K562 (cell line): ENCODE measurements around the gene CFP. TPM values are rescaled to one million over a fixed set of nuclear protein-coding genes. Genes with fewer than 3 reads are reported as not detected.

Experiments used
- BCOR ChIP-seq: fragments of 450-650 bp; IDR thresholded peaks from 2 replicates; pipeline ENCODE4 v1.6.1; 2016
- DNMT1 ChIP-seq: fragments of 450-650 bp; IDR thresholded peaks from 2 replicates; pipeline ENCODE4 v1.6.1; 2016; ENCODE audit warnings: antibody characterized with exemption, mild to moderate bottlenecking
- IRF2 ChIP-seq: sonication (generic); formaldehyde crosslinking; IDR thresholded peaks from 2 replicates; pipeline ENCODE4 v1.8.1; 2022; ENCODE audit warnings: mild to moderate bottlenecking, missing genetic modification reagents
- KAT2B ChIP-seq: IDR thresholded peaks from one replicate; pipeline ENCODE4 v1.6.1; 2012; ENCODE audit warnings: low read depth, mild to moderate bottlenecking, control low read depth, inconsistent platforms, low read length, moderate library complexity
- MCM7 ChIP-seq, 2 experiments: fragments of 450-650 bp; IDR thresholded peaks; 2 replicates each; pipeline ENCODE4 v1.6.1; 2016 to 2018
- MEF2D ChIP-seq: conservative IDR thresholded peaks from 2 replicates; pipeline ENCODE4 v1.6.1; 2016; ENCODE audit warnings: low read depth, missing genetic modification characterization, missing compliant biosample characterization
- MYC ChIP-seq, 2 experiments: fragments of 250-450 bp in 1 of 2; sonication (Bioruptor Pico) in 1 of 2; IDR thresholded peaks; 2 replicates each; pipeline versions ENCODE4 v1.5.1 to v1.6.1; 2012 to 2021; ENCODE audit warnings: low read depth in 2 of 2, borderline replicate concordance in 1 of 2, improper control_type of control experiment in 1 of 2, low read length in 1 of 2, mild to moderate bottlenecking in 1 of 2, moderate library complexity in 1 of 2
- SETDB1 ChIP-seq: IDR thresholded peaks from one replicate; pipeline ENCODE4 v1.6.1; 2012; ENCODE audit warnings: low read length, control low read depth, inconsistent platforms
- TEAD1 ChIP-seq, 2 experiments: fragments of 450-650 bp in 1 of 2; sonication (generic) in 1 of 2; formaldehyde crosslinking; IDR thresholded peaks; 2 replicates each; pipeline versions ENCODE4 v1.4.0 to v1.8.0; 2020 to 2022; ENCODE audit warnings: mild to moderate bottlenecking in 2 of 2, missing genetic modification reagents in 1 of 2
- THRAP3 ChIP-seq: fragments of 450-650 bp; IDR thresholded peaks from 2 replicates; pipeline ENCODE4 v1.6.1; 2016; ENCODE audit warnings: mild to moderate bottlenecking, inconsistent platforms, borderline replicate concordance
- ZEB2 ChIP-seq: fragments of 450-650 bp; IDR thresholded peaks from 2 replicates; pipeline ENCODE4 v1.6.1; 2016
- ZNF133 ChIP-seq: fragments of 250-450 bp; sonication (Bioruptor Pico); IDR thresholded peaks from 2 replicates; pipeline ENCODE4 v1.4.0; 2020; ENCODE audit warnings: mild to moderate bottlenecking
- ZNF224 ChIP-seq: sonication (generic); formaldehyde crosslinking; IDR thresholded peaks from 2 replicates; pipeline ENCODE4 v1.8.0; 2022; ENCODE audit warnings: mild to moderate bottlenecking, missing genetic modification reagents
- ZNF75A ChIP-seq: fragments of 450-650 bp; formaldehyde crosslinking; IDR thresholded peaks from 2 replicates; pipeline ENCODE4 v1.4.0; 2020; ENCODE audit warnings: mild to moderate bottlenecking
- polyA plus RNA-seq, 8 experiments: library from polyadenylated mRNA; depleted of rRNA in 4 of 8; stranded (reverse) in 5 of 8; unstranded in 3 of 8; fragments of >200 nt; fragmentation: Nextera tagmentation in 2 of 8; fragmentation: Illumina TruSeq in 1 of 8; extraction: Ambion mirVana in 2 of 8; extraction: Trizol in 1 of 8; gene quantifications; 2 replicates each; pipeline versions ENCODE4 v1.2.1 to v1.2.3, GENCODE V29; 2011 to 2014; ENCODE audit warnings: inconsistent platforms in 1 of 8, missing spikeins in 1 of 8
- total RNA-seq, 7 experiments: library from RNA; depleted of rRNA in 6 of 7; stranded (reverse); fragments of >200 nt in 6 of 7; fragmentation: Illumina TruSeq in 2 of 7; extraction: Trizol in 2 of 7; gene quantifications; 2 replicates each; pipeline versions ENCODE4 v1.2.1 to v1.2.3, GENCODE V29; 2011 to 2021; ENCODE audit warnings: low replicate concordance in 1 of 7
- TF ChIP-seq, protein P1 (sequence below), 2 experiments: fragments of 450-650 bp; IDR thresholded peaks; 2 replicates each; pipeline ENCODE4 v1.6.1; 2016; ENCODE audit warnings: mild to moderate bottlenecking in 2 of 2, borderline replicate concordance in 1 of 2, low read depth in 1 of 2, moderate library complexity in 1 of 2
- TF ChIP-seq, protein P2 (sequence below): fragments of 450-650 bp; IDR thresholded peaks from 2 replicates; pipeline ENCODE4 v1.6.1; 2018; ENCODE audit warnings: mild to moderate bottlenecking, low read depth; ENCODE audit not compliant: partially characterized antibody
- TF ChIP-seq, protein P3 (sequence below): fragments of 200-800 bp; sonication (Bioruptor generic); IDR thresholded peaks from 2 replicates; pipeline ENCODE4 v1.6.1; 2017; ENCODE audit warnings: missing genetic modification characterization, missing compliant biosample characterization

CFP gene
- total and polyA plus RNA-seq, 9 of the 15 experiments (the other 6 are each of a cell fraction or from before 2014, with no cell fraction given): 0.18 to 2.0 (median 0.55) TPM

DNA sequence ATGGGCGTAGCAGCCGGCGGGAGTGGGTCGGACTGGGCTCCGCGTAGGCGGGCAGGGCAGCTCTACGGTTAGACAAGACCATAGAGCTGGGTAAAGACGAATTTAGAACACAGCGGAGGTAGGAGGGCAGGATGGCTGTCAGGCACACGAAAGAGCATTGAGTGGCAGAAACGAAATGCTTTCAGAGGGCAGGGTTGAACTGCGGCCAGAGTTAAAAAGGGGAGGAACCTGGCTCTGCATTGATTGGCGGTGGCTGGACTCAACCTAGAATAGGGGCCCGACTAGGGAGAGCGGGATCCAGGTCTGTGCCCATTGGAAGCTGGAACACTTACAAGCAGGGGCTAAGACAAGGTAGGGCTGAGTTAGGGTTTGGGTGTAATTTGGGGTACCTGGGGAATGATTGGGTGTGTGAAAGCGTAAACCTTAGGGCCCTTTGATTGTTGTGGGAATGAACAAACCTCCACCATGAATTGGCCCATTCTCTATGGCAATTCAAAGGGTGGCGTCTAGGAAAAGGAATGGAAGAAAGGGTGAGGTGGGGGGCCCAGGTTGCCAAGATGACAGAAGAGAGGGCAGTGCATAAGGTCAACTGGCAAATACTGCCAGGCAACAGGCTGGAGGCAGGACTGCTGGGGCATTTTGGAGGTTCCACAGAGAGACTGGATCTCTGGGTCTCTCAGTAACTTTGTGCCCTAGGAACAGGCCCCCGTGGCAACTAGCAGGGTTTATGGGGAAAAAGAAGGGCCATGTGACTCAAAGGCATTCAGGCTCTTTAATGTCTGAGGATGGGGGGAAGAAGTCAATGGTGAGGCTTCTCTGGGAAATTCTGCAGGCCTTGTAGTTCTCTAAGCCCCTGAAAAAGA lies 21.5 kb upstream of the CFP start (continued):
- TF ChIP-seq, protein P1, sequence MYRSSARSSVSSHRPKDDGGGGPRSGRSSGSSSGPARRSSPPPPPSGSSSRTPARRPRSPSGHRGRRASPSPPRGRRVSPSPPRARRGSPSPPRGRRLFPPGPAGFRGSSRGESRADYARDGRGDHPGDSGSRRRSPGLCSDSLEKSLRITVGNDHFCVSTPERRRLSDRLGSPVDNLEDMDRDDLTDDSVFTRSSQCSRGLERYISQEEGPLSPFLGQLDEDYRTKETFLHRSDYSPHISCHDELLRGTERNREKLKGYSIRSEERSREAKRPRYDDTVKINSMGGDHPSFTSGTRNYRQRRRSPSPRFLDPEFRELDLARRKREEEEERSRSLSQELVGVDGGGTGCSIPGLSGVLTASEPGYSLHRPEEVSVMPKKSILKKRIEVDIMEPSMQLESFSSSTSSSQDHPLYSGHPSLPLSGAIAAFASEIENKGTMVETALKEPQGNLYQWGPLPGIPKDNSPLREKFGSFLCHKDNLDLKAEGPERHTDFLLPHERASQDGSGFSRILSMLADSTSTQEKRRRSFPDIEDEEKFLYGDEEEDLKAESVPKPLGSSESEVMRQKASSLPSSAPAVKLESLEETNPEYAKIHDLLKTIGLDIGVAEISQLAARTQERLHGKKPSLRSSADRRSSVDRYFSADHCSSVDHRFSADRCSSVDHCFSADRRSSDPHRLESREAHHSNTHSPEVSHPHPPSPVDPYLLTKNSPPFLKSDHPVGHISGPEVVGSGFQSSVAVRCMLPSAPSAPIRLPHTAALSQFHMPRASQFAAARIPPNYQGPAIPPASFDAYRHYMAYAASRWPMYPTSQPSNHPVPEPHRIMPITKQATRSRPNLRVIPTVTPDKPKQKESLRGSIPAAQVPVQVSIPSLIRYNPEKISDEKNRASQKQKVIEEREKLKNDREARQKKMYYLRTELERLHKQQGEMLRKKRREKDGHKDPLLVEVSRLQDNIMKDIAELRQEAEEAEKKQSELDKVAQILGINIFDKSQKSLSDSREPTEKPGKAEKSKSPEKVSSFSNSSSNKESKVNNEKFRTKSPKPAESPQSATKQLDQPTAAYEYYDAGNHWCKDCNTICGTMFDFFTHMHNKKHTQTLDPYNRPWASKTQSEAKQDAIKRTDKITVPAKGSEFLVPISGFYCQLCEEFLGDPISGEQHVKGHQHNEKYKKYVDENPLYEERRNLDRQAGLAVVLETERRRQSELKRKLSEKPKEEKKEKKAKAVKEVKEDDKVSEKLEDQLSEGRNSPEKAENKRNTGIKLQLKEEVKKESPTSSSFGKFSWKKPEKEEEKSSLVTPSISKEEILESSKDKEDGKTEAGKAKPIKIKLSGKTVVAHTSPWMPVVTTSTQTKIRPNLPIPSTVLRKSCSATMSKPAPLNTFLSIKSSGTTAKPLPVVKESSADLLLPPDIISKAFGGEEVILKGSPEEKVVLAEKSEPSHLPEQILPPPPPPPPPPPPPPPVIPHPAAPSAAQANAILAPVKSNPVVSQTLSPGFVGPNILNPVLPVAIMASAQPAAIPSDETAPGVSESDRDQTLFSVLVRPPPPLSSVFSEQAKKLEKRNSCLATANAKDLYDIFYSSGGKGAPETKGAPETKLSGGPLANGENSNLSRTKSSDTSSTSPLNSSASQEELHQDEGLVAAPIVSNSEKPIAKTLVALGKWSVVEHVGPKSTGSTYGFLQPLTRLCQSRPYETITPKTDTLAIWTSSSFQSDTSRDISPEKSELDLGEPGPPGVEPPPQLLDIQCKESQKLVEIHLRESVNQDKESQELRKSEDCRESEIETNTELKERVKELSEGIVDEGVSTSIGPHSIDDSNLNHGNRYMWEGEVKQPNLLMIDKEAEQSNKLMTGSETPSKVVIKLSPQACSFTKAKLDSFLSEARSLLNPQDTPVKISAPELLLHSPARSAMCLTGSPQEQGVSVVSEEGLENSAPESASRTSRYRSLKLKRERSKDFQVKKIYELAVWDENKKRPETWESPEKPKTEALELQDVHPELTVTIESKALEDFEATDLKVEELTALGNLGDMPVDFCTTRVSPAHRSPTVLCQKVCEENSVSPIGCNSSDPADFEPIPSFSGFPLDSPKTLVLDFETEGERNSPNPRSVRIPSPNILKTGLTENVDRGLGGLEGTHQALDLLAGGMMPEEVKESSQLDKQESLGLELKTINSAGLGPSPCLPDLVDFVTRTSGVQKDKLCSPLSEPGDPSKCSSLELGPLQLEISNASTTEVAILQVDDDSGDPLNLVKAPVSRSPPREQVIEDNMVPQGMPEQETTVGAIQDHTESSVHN (IDR thresholded peaks at IDR 0.05; ENCODE audit: borderline replicate concordance in 1 of 2, low read depth in 1 of 2): no peak
- TF ChIP-seq MCM7 (IDR thresholded peaks at IDR 0.05): no peak
- TF ChIP-seq, protein P2, sequence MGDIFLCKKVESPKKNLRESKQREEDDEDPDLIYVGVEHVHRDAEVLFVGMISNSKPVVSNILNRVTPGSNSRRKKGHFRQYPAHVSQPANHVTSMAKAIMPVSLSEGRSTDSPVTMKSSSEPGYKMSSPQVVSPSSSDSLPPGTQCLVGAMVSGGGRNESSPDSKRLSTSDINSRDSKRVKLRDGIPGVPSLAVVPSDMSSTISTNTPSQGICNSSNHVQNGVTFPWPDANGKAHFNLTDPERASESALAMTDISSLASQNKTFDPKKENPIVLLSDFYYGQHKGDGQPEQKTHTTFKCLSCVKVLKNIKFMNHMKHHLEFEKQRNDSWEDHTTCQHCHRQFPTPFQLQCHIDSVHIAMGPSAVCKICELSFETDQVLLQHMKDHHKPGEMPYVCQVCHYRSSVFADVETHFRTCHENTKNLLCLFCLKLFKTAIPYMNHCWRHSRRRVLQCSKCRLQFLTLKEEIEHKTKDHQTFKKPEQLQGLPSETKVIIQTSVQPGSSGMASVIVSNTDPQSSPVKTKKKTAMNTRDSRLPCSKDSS: no peak
- TF ChIP-seq ZNF75A (CRISPR knock-in tag): no peak
- TF ChIP-seq TEAD1 (CRISPR knock-in tag; IDR thresholded peaks at IDR 0.05): no peak
- TF ChIP-seq DNMT1: no peak
- TF ChIP-seq MEF2D (tag): no peak
- no peak for TF ChIP-seq THRAP3
- TF ChIP-seq IRF2 (CRISPR knock-in tag): no peak
- no peak for TF ChIP-seq MYC (IDR thresholded peaks at IDR 0.05; ENCODE audit: low read depth, low read length)
- TF ChIP-seq MYC (CRISPR knock-in tag; IDR thresholded peaks at IDR 0.05; ENCODE audit: borderline replicate concordance, low read depth): no peak
- TF ChIP-seq BCOR: no peak
- TF ChIP-seq SETDB1: no peak
- no peak for TF ChIP-seq KAT2B
- TF ChIP-seq, protein P3, sequence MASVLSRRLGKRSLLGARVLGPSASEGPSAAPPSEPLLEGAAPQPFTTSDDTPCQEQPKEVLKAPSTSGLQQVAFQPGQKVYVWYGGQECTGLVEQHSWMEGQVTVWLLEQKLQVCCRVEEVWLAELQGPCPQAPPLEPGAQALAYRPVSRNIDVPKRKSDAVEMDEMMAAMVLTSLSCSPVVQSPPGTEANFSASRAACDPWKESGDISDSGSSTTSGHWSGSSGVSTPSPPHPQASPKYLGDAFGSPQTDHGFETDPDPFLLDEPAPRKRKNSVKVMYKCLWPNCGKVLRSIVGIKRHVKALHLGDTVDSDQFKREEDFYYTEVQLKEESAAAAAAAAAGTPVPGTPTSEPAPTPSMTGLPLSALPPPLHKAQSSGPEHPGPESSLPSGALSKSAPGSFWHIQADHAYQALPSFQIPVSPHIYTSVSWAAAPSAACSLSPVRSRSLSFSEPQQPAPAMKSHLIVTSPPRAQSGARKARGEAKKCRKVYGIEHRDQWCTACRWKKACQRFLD (CRISPR knock-in tag): no peak
- TF ChIP-seq ZNF133 (CRISPR knock-in tag): no peak
- no peak for TF ChIP-seq ZNF224 (CRISPR knock-in tag)
- no peak for TF ChIP-seq ZEB2
